HG03066 (cell line): Measurements from ENCODE around the gene SLC38A4.

Experiments used
- ATAC-seq: cut with Tn5 transposase; IDR thresholded peaks from one replicate; pipeline ENCODE4 v1.9.1; 2021; ENCODE audit warnings: low read depth; ENCODE audit not compliant: unreplicated experiment

SLC38A4 gene

DNA sequence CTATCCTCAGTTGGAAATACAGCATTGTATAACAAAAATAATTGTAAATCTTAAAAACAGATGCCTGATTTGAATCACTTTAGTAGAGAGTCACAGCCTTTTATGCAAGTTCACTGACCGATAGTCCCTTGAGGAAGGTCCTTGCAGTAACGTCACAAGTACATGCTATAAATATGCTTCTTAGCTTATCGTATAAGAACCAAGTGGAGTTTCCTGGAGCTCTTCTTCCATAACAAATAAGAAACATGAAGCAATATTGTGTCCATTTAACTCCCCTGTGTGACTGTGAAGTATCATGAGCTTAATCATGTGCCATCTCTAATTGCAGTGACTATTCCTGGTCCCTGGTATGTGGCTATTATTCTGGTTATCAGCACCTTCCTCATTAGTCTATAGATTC, 107.9 kb downstream of the SLC38A4 start:
- no peak for ATAC-seq

DNA sequence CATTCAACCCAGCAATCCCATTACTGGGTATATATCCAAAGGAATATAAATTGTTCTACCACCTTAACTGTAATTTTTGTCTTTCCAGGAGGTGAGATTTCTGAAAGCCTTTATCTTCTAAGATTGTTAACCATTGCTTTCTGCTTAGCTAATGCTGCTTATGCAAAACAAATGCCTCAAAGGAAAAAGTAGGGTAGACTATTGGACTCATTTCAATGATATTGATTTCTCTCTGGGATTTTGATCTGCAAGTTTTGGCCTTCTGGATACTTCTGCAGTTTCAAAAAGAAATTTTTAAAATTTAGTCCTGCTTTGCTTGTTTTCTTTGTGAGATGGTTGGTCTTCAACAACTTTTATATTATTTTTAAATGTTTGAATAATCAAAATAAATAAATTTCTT, 108.6 kb downstream of the SLC38A4 start:
- no peak for ATAC-seq
